BE2C (cell line): ENCODE results near the gene UNC13B.
"Not testable (repeated sequence)": the region's sequence is repeated elsewhere in the genome, so short reads cannot be mapped to it uniquely, and the experiment has no call there.

Experiments
- DNase-seq: peaks from one replicate; pipeline ENCODE4 v3.0.0-alpha.2; 2020
- H3K27me3 ChIP-seq: fragments of 250-450 bp; sonication (Bioruptor Pico); 2 replicates; pipeline ENCODE4 v1.5.1; 2020; ENCODE audit warnings: mild to moderate bottlenecking
- H3K36me3 ChIP-seq: fragments of 250-450 bp; sonication (Bioruptor Pico); 2 replicates; pipeline ENCODE4 v1.5.1; 2020; ENCODE audit warnings: mild to moderate bottlenecking
- H3K4me1 ChIP-seq: fragments of 250-450 bp; sonication (Bioruptor Pico); 2 replicates; pipeline ENCODE4 v1.5.1; 2020
- H3K4me3 ChIP-seq: 2 replicates; pipeline ENCODE4 v1.5.1; 2011; ENCODE audit warnings: low read depth, low read length
- H3K9me3 ChIP-seq: fragments of 250-450 bp; sonication (Bioruptor Pico); 2 replicates; pipeline ENCODE4 v1.5.1; 2020
- TF ChIP-seq, protein P1 (sequence below): IDR thresholded peaks from 2 replicates; pipeline ENCODE4 v1.5.1; 2012; ENCODE audit warnings: mild to moderate bottlenecking, low read depth, low read length

UNC13B gene

DNA sequence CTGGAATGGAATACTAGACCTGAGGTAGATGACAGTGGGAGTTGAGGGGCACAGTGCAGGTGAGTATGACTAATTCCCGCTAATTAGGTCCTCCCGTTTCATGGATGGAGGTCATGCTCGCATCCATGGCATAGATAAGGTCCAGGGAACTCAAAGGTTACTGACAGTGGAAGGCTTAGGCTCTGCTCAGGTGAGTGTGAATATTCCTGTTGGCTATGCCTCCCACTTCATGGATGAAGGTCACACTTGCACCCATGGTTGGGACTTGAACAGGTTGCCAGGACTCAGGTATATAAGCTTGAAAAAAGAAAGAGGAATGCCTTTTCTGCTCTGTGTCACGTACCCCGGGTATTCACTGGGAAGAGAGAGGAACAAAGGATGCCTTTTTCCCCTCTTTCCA, 19.8 kb upstream of the UNC13B start:
- DNase-seq = no peak
- H3K36me3 ChIP-seq = no peaks in the 10 kb centered on the region
- H3K4me1 ChIP-seq = no peaks in the 10 kb centered on the region
- H3K9me3 ChIP-seq = no peaks in the 10 kb centered on the region; the same call in 1 of the 2 replicates
- no peaks in the 10 kb centered on the region for H3K27me3 ChIP-seq
- H3K4me3 ChIP-seq = no peak overlapping the region
- TF ChIP-seq, protein P1, sequence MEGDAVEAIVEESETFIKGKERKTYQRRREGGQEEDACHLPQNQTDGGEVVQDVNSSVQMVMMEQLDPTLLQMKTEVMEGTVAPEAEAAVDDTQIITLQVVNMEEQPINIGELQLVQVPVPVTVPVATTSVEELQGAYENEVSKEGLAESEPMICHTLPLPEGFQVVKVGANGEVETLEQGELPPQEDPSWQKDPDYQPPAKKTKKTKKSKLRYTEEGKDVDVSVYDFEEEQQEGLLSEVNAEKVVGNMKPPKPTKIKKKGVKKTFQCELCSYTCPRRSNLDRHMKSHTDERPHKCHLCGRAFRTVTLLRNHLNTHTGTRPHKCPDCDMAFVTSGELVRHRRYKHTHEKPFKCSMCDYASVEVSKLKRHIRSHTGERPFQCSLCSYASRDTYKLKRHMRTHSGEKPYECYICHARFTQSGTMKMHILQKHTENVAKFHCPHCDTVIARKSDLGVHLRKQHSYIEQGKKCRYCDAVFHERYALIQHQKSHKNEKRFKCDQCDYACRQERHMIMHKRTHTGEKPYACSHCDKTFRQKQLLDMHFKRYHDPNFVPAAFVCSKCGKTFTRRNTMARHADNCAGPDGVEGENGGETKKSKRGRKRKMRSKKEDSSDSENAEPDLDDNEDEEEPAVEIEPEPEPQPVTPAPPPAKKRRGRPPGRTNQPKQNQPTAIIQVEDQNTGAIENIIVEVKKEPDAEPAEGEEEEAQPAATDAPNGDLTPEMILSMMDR = no peak

- H3K9me3 ChIP-seq, H3K36me3 ChIP-seq, H3K4me1 ChIP-seq, H3K4me3 ChIP-seq, H3K27me3 ChIP-seq, DNase-seq: not testable (repeated sequence)
Observed at GRCh38 chr9:35147941-35148563, 13.8 kb upstream of the UNC13B start.

DNA sequence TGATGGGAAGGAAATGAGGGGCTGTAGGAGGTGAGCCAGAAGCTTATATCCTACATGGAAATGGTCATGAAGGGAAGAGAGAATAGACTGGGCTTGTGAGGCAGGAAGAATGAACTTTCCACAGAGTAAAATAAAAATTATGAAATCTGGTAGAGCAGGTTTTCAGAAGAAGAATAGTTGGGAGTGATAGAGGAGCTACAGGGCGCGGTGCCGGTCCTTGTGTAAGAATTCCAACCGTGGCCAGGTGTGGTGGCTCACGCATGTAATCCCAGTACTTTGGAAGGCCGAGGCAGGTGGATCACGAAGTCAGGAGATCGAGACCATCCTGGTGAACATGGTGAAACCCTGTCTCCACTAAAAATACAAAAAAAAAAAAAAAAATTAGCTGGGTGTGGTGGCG, 8.9 kb upstream of the UNC13B start:
- Histone ChIP-seq H3K36me3 (no peaks in the 10 kb centered on the region), H3K4me1 (no peaks in the 10 kb centered on the region), H3K27me3 (0 out of 2 replicates have a peak, but pooled peaks cover 2% of the 10 kb centered on the region), H3K9me3 (no peaks in the 10 kb centered on the region), H3K4me3 (no peak overlapping the region)
- DNase-seq = no peak
- TF ChIP-seq, protein P1 = no peak

DNA sequence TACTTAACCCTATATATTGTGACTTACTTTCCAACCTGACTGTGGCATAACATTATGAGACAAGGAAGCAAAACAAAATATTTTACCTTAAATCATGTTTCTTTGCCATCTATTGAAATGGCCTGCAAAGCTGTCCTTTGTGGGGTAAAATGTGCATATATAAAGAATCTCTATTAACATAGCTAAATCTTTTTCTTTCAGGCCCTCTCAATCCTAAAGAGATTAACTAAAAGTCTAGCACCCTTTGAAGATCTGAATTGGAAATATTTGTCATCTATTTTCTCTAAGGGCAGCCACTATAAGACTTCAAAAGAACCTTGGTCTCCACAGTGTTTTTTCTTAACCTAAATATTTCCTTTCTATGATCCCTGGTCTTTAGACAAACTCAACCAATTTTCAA, 5.0 kb upstream of the UNC13B start:
- no peaks in the 10 kb centered on the region for H3K9me3 ChIP-seq
- TF ChIP-seq, protein P1 = no peak
- no peak for DNase-seq

GRCh38 chr9:35157836-35158235, 4.0 kb upstream of the UNC13B start:
- H3K36me3 ChIP-seq, H3K4me3 ChIP-seq, DNase-seq, H3K9me3 ChIP-seq, H3K4me1 ChIP-seq, H3K27me3 ChIP-seq: not testable (repeated sequence)

More for the DNA sequence above, 5.0 kb upstream of the UNC13B start:
- Histone ChIP-seq H3K36me3 (no peaks in the 10 kb centered on the region), H3K4me1 (peaks cover 4% of the 10 kb centered on the region; the same call in 1 of the 2 replicates), H3K4me3 (no peak overlapping the region), H3K27me3 (0 out of 2 replicates have a peak, but pooled peaks cover 2% of the 10 kb centered on the region)

- TF ChIP-seq, protein P1 = no peak
- no peak for DNase-seq
- no peak overlapping the region for H3K4me3 ChIP-seq
- H3K9me3 ChIP-seq = no peaks in the 10 kb centered on the region
- peaks cover 4% of the 10 kb centered on the region; the same call in 1 of the 2 replicates for H3K4me1 ChIP-seq
- H3K36me3 ChIP-seq = no peaks in the 10 kb centered on the region
- 0 out of 2 replicates have a peak, but pooled peaks cover under 1% of the 10 kb centered on the region for H3K27me3 ChIP-seq
Observed at GRCh38 chr9:35158501-35159280, 3.1 kb upstream of the UNC13B start.
